DMS153 (cell line): ENCODE measurements around the gene MT1B.

Source experiments
- DNase-seq: peaks from one replicate; lab custom pipeline; 2025; lab: John Stamatoyannopoulos, UW

MT1B gene

GRCh38 chr16:56651586-56651985, at the start of gene MT1B:
TSS of gene MT1B (plus strand) at chr16:56651886. CDS start at chr16:56651954, 68 bp downstream.
- no peak for DNase-seq

DNA sequence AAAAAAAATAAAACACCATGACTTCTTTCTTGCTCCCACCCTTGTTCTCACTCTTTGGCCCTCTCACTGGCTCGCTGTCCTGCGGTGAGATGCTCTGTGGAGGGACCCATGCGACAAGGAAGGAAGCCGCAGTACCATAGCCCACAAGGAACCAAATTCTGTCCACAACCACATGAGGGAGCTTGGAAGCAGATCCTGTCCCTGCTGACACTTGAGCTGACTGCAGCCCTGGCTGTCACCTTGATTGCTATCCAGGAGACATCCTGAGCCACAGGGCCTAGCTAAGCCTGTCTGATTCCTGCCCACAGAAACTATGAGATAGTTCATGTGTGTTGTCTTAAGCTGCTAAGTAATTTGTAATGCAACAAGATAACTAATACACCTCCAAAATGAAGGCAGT, 48.1 kb upstream of the MT1B start:
- peak; percentile 32 for DNase-seq

DNA sequence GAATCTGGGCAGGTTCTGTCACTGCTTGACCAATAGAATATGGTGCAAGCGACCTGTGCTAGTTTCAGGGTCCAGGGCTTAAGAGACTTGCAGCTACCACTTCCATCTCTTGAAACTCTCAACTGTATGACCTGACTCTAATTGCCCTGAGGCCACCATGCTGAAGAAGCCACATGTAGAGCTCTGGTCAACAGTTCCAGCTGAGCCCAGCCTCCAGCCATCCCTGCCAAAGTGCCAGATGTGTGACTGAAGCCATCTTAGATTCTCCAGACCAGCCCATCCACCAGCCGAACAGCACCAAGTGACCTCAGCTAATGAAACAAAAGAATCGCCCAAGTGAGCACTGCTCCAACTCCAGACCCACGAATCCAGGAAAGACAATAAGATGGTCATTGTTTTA, 46.7 kb upstream of the MT1B start:
- no peak for DNase-seq

DNA sequence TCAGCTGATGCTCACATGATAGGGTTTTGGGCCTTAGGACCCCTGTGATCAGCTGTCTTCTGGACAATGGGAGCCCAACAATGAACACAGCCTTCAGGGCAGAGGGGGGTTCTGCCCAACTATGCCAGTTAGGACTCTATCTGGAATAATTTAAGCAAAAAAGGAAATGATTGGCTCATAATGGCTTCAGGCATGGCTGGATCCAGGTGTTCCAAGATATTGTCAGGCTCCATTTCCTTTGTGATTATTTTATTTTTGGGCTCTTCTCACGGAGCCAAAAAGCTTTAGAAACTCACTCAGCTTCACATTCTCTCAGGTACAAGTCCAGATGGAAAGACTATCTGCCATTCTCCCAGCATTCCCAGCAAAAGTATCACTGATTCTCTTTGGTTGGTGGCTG, 46.2 kb upstream of the MT1B start:
- no peak for DNase-seq

DNA sequence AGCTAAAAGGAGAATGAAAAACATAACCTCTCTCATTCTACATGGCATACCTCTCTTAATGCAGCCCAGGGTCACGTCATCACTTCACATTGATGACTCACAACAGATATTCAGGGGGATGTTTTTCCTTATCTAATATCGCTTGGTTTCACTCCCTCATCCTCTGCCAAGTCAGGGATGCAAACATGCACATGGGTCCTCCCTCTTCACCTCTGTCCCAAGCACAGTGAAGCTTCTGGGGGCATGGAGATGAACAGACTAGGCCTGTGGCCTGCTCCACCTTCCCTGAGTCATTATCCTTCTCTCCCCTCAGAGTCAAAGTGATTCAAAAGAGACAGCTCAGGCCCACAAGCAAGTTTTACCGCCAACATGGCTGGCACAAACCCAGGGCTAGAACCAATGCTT, 45.6 kb upstream of the MT1B start:
- DNase-seq: no peak

DNA sequence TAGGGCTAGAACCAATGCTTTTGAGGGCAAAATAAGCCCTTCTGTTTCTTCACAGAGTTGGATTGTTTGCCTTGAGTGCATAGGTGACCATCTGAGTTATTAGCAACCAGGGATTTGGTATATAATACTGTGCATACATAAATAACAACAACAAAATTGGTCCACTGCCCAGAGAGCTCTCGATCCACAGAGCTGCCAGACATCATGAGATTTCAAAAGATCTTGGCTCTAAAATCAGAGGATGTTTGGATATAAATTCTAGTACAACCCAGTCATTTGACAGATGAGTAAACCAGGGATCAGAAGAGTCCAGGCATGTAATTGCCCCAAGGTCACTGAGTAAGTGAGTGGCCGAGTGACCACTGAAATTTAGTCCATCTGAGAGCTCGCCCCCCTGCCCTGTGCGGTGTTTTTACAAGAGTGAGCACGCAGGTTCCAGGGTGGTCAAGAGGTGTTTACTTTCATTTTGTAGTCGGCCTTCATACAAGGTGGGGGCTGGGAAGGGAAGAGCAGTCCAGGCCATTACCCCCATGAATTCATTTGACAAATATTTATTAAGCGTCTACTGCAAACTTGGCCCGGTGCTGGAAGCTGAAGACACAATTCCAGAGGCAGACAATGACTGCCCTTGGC, 45.1 kb upstream of the MT1B start:
- DNase-seq: no peak

- peak; percentile 57 for DNase-seq
Measured at GRCh38 chr16:56607109-56607618, 44.5 kb upstream of the MT1B start.

DNA sequence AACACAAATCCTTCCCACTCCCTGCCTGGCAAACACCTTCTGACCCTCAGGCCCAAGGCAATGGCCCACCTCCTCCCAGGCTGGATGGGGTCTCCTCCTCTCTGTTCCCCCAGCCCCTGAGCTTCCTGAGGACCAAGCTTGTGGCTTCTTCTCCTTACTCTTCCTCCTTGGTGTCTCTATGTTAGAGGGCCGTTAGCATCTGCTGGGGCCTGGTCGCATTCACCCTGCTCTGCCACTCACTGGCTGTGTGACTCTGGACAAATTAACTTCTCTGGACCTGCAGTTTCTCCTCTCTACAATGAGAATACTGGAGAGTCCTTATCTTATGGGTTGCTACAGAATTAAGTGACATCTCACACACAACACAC, 44.0 kb upstream of the MT1B start:
- no peak for DNase-seq

DNA sequence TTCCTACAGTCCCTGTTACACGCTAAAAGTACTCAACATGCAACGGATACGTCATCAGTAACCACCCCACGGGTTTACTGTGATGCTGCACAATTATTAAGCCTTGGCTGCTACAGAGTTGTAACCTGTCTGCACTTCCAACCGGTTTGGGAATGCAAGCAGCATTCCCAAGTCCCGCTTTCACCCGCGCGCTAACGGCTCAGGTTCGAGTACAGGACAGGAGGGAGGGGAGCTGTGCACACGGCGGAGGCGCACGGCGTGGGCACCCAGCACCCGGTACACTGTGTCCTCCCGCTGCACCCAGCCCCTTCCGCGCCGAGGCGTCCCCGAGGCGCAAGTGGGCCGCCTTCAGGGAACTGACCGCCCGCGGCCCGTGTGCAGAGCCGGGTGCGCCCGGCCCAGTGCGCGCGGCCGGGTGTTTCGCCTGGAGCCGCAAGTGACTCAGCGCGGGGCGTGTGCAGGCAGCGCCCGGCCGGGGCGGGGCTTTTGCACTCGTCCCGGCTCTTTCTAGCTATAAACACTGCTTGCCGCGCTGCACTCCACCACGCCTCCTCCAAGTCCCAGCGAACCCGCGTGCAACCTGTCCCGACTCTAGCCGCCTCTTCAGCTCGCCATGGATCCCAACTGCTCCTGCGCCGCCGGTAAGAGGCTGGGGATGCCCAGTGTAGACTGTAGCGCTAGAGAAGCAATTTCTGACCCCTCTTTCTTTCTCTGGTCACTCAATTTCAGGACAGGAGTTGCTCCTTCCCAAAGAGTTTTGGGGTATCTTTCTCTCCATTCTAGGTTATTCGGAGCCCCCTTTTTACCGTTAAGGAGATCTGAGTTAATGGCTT, 43.4 kb upstream of the MT1B start, which contains the start of gene MT2A:
TSS of gene MT2A (plus strand) at position 542 of the 833 bp plus-strand sequence. CDS start at position 614, 72 bp downstream.
- DNase-seq: peak; percentile 94

- peak; percentile 6 for DNase-seq
Measured at GRCh38 chr16:56608876-56609462, 42.7 kb upstream of the MT1B start.

DNA sequence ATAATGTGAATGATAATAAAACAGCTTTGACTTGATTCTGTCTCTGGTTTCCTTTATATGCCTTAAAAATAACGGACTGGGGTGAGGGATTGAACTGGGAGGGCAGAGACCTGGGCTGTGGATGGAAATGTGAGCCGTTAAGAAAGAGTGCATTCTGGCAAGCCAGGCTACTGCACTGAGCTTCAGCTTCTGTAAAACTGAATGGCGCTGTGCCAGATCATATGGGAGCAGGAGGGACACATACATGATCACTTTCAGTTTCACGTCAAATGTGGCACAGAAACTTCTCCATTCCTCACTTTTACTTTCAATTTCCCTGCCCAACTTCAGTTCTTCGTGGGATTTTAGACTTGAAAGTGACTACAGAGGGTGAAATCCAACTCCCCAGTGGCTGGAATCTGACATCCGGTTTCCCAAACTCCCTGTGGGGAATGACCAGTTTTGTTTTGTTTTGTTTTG, 42.2 kb upstream of the MT1B start:
- DNase-seq: peak; percentile 29

DNA sequence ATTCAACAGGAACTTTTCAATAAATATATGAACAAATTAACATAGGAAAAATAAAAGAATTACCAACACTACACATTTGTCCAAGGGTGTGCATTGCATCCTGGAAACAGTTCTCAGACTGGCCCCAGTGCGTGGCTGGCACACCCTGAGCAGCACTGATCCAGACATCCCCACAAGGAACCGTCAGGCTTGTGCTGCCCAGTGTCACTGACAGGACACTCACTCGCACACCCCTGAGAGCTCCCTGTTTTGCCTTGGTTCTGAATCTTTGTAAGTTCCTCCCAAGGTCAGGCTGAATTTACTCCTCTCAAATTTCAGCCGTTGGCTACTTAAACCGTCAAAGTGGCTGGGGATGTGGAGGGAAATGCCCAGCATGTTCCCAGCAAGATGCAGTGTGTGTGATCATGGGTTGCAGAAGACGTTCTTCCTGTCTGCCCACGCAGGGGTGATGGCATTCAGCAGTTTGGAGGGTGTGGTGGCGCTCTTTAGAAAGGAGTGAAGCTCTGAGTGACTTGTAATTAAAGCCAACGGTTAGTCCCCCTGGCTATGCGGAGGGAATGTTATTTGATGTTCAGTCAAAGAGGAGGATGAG, 41.6 kb upstream of the MT1B start:
- no peak for DNase-seq

- DNase-seq: no peak
Measured at GRCh38 chr16:56610609-56611111, 41.0 kb upstream of the MT1B start.

GRCh38 chr16:56611281-56611833, 40.3 kb upstream of the MT1B start:
- no peak for DNase-seq

- no peak for DNase-seq
Measured at GRCh38 chr16:56613706-56614105, 38.0 kb upstream of the MT1B start.

GRCh38 chr16:56614549-56614991, 37.1 kb upstream of the MT1B start:
- no peak for DNase-seq

GRCh38 chr16:56615353-56615752, 36.3 kb upstream of the MT1B start:
- DNase-seq: no peak

- no peak for DNase-seq
Measured at GRCh38 chr16:56616608-56617211, 35.0 kb upstream of the MT1B start.

DNA sequence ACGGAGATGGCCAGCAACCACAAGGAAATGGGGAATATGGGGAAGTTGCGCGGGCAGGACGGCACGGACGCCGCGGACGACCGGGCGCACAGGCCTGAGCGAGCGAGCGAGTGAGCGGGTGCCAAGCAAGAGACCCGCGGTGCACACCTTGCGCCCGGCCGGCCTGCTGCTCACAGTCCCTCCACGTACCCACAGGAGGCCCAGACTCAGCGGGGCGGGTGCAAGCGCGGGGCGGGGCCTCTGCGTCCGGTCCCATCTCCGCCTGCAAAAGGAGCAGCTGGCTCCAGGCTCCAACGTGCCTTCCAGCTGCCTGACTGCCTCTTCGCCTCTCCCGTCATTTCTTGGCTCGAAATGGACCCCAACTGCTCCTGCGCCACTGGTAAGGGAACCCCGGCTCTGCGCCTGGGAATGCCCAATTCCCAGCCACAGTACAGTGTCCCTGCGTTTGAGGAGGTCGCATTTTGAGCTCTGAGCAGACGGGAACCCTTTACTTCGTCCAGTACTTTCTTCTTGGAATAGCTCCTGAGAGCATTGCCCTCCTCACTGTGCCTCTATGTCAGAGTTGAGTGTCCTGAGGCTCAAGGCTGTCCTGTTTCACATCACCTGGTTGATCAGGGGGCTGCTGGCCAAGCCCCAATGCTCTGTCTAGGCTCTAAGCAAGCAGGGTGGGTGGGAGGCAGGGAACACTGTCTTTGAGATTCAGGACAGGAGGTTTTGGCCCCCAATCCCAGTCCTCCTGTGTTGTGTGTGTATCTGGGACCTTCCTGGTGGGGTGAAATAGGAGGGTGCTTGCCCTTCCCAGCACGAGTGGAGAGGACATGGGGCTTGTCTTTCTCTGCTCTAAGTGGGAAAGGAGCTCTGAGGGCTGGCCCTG, 34.2 kb upstream of the MT1B start:
- DNase-seq: peak; percentile 11

DNA sequence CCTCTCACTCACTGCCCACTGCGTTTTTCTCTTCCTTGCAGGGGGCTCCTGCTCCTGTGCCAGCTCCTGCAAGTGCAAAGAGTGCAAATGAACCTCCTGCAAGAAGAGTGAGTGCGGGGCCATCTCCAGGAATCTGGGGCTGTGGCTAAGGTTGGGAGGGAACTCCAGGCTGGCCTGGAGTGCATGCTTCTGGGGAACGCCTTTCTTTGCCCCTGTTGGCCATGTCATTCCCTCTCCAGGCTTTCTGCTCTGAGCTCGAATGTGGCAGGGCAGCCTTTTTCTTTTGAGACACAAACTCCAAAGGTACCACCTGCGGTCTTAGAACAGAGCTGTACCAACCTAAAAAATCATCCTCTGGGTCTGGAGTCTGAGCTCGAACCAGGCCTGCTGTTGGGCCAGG, 33.5 kb upstream of the MT1B start:
- DNase-seq: no peak
